Nephron progenitor cell (in vitro differentiated cells): Measurements from ENCODE around the gene FSTL4.

Experiments
- DNase-seq: peaks from one replicate; pipeline ENCODE4 v3.0.0; 2021
- H3K27ac Mint-ChIP-seq: 2 replicates; pipeline ENCODE4 v1.8.0; 2021; ENCODE audit warnings: mild to moderate bottlenecking, moderate library complexity, mixed read lengths
- H3K27me3 Mint-ChIP-seq: 2 replicates; pipeline ENCODE4 v1.8.0; 2021; ENCODE audit warnings: mild to moderate bottlenecking, low read depth, mixed read lengths; ENCODE audit not compliant: poor library complexity
- H3K36me3 Mint-ChIP-seq: 2 replicates; pipeline ENCODE4 v1.8.0; 2021; ENCODE audit warnings: low read depth, mixed read lengths
- H3K4me1 Mint-ChIP-seq: 2 replicates; pipeline ENCODE4 v1.8.0; 2021; ENCODE audit warnings: mixed read lengths
- H3K4me3 Mint-ChIP-seq: 2 replicates; pipeline ENCODE4 v1.8.0; 2021; ENCODE audit warnings: mild to moderate bottlenecking, moderate library complexity, mixed read lengths
- H3K9me3 Mint-ChIP-seq: 2 replicates; pipeline ENCODE4 v1.8.0; 2021; ENCODE audit warnings: mild to moderate bottlenecking, moderate library complexity, mixed read lengths
- TF ChIP-seq, protein P1 (sequence below): fragments of 200-600 bp; sonication (generic); IDR thresholded peaks from 2 replicates; pipeline ENCODE4 v1.5.0; 2021; ENCODE audit warnings: antibody characterized with exemption

FSTL4 gene

DNA sequence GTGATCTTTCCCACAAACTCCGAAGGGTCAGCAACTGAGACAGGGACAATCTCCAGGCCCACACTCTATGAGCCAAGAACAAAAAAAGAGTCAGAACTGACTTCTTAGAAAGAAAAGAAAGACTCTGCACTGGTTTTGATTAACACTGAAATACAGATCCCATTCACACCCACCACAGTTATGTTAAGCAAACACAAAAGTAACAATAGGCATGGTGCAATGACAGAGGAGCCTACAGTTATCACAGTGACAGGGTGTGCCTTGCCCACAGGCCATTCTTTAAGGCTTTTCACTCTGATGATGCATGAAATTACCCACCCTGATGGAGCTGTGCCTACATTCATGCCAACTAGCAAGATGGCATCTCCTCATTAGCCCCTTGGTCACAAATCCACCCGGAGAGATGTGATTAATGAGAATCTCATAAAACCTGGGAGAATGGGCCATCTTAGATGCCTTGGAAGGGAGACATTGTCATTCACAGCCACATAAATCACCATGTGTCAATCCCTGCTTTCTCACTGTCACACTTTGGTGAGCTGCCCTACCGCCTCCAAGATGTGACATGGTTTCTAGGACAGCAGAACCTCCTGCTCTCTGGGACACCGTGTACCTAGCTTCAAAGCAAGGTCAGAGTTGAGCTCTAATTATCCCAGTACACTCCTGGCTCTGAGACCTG lies 27.6 kb upstream of the FSTL4 start:
- TF ChIP-seq, protein P1, sequence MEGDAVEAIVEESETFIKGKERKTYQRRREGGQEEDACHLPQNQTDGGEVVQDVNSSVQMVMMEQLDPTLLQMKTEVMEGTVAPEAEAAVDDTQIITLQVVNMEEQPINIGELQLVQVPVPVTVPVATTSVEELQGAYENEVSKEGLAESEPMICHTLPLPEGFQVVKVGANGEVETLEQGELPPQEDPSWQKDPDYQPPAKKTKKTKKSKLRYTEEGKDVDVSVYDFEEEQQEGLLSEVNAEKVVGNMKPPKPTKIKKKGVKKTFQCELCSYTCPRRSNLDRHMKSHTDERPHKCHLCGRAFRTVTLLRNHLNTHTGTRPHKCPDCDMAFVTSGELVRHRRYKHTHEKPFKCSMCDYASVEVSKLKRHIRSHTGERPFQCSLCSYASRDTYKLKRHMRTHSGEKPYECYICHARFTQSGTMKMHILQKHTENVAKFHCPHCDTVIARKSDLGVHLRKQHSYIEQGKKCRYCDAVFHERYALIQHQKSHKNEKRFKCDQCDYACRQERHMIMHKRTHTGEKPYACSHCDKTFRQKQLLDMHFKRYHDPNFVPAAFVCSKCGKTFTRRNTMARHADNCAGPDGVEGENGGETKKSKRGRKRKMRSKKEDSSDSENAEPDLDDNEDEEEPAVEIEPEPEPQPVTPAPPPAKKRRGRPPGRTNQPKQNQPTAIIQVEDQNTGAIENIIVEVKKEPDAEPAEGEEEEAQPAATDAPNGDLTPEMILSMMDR: no peak
- H3K36me3 Mint-ChIP-seq: no peaks in the 10 kb centered on the region
- H3K9me3 Mint-ChIP-seq: no peaks in the 10 kb centered on the region
- H3K27ac Mint-ChIP-seq: no peak overlapping the region
- H3K4me1 Mint-ChIP-seq: no peaks in the 10 kb centered on the region
- no peak overlapping the region for H3K4me3 Mint-ChIP-seq
- H3K27me3 Mint-ChIP-seq: peaks cover 11% of the 10 kb centered on the region
- DNase-seq: no peak

DNA sequence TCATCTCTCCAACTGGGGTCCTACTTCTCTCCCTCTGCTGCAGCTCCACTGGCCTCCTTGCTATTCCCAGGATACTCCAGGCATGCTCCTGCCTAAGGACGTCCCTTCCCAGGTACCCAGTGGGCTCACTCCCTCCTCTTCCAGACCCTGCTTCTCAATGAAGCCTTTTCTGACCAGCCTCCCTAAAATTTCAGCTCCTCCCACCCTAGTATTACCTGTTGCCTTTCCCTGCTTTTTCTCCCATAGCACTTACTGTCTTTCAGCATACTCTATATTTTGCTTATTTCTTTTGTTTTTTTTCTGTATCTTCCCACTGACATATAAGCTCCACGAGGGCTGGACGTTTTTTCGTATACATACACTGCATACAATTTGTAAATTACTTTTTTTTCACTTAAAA lies 26.1 kb upstream of the FSTL4 start:
- no peaks in the 10 kb centered on the region for H3K4me1 Mint-ChIP-seq
- no peak overlapping the region for H3K4me3 Mint-ChIP-seq
- H3K27me3 Mint-ChIP-seq: peaks cover 19% of the 10 kb centered on the region
- TF ChIP-seq, protein P1: no peak
- peaks cover under 1% of the 10 kb centered on the region for H3K9me3 Mint-ChIP-seq
- no peak overlapping the region for H3K27ac Mint-ChIP-seq
- no peaks in the 10 kb centered on the region for H3K36me3 Mint-ChIP-seq
- no peak for DNase-seq

DNA sequence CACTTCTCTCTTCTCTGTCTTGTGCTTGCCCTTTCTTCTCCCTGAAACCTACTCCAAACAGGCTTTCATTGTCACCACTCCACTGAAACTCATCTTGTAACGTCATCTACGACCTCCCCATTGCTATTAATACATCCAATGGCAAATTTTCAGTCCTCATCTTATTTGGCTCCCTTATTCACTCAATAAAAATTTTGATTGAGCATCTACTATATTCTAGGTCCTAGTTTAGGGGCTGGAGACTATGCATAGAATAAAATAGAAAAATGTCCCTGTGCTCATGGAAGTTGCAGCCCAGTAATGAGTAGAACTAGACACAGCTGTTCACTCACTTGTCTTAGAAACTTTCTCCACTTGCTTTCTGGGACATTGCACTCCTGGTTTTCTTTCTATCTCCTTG lies 24.9 kb upstream of the FSTL4 start:
- Mint-ChIP-seq H3K9me3 (peaks cover 9% of the 10 kb centered on the region), H3K4me3 (no peak overlapping the region), H3K36me3 (no peaks in the 10 kb centered on the region), H3K27ac (no peak overlapping the region), H3K4me1 (no peaks in the 10 kb centered on the region), H3K27me3 (peaks cover 19% of the 10 kb centered on the region)
- no peak for DNase-seq
- TF ChIP-seq, protein P1: no peak

DNA sequence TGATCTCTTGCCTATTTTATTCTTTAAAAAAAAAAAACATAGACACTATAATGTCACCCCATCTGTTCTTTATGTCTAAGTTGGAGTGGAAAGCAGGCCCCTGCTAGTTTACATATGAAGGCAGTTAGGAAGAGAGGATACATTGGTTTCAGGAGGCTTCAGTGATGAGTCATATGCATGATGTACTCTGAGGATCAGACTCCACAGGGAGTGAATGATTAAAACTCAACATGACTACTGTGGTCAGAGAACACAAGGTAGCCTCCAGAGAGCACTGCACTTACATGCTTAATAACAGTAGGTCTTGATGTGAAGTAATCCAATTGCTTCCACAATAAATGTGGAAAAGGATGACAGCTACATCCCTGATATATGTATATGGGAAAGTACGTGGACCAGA lies 22.7 kb upstream of the FSTL4 start:
- no peaks in the 10 kb centered on the region for H3K4me1 Mint-ChIP-seq
- peaks cover 9% of the 10 kb centered on the region for H3K9me3 Mint-ChIP-seq
- peaks cover 30% of the 10 kb centered on the region for H3K27me3 Mint-ChIP-seq
- TF ChIP-seq, protein P1: no peak
- H3K4me3 Mint-ChIP-seq: no peak overlapping the region
- DNase-seq: no peak
- no peak overlapping the region for H3K27ac Mint-ChIP-seq
- H3K36me3 Mint-ChIP-seq: no peaks in the 10 kb centered on the region

DNA sequence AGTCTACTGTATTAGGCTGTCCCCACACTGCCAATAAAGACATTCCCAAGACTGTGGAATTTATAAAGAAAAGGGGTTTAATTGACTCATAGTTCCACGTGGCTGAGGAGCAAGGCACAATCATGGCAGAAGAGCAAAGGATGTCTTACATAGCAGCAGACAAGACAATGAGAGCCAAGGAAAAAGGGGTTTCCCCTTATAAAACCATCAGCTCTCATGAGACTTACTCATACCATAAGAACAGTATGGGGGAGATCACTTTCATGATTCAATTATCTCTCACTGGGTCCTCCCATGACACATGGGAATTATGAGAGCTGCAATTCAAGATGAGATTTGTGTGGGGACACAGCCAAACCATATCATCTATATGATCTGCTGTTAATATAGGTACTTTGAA lies 14.8 kb upstream of the FSTL4 start:
- TF ChIP-seq, protein P1: no peak
- no peak overlapping the region for H3K27ac Mint-ChIP-seq
- no peak overlapping the region for H3K4me3 Mint-ChIP-seq
- no peaks in the 10 kb centered on the region for H3K36me3 Mint-ChIP-seq
- H3K9me3 Mint-ChIP-seq: peaks cover 8% of the 10 kb centered on the region
- H3K27me3 Mint-ChIP-seq: peaks cover 39% of the 10 kb centered on the region
- no peaks in the 10 kb centered on the region for H3K4me1 Mint-ChIP-seq
- no peak for DNase-seq

DNA sequence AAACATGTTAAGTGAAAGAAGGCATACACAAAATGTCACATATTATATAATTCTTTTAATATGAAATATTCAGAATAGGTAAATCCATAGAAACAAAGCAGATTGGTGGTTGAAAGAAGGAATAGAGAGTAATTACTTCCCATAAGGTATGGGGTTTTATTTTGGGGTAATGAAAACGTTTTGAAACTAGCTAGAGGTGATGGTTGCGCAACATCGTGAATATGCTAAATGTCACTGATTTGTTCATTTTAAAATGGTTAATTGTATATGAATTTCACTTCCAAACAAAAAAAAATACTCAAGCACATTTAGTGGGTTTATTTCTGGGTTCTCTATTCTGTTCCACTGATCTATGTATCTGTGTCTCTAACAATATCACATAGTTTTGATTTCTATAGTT lies 12.0 kb upstream of the FSTL4 start:
- Mint-ChIP-seq H3K9me3 (peaks cover 8% of the 10 kb centered on the region), H3K4me3 (no peak overlapping the region), H3K27me3 (peaks cover 31% of the 10 kb centered on the region), H3K27ac (no peak overlapping the region), H3K36me3 (no peaks in the 10 kb centered on the region), H3K4me1 (no peaks in the 10 kb centered on the region)
- TF ChIP-seq, protein P1: no peak
- no peak for DNase-seq
